ENCODE results near the gene ADAT1.

The ADAT1 gene

DNA sequence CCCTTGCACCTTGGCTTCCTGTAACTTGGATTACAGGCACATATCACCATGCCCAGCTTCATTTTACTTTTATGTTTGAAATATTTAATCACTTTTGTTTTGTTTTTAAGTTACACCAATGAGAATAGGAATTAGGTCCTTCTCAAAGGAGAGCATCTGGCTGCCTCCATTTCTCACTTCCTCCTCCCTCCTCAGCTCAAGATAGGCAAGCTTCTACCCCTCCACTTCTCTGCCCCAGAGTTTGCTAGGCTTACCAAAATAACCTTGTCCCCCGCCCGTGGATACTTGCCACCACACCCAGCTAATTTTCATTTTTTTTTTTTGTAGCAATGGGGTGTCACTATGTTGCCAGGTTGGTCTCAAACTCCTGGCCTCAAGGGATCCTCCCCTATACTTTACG lies 39.0 kb downstream of the ADAT1 start:
- Histone ChIP-seq H3K27me3 (ENCODE audit: control insufficient read depth in 1 of 2, insufficient read depth in 1 of 2, low read length in 2 of 2) (no peaks in the 10 kb centered on the region), H3K4me1 (ENCODE audit: control insufficient read depth, insufficient read depth, low read depth, low read length) (no peaks in the 10 kb centered on the region)

DNA sequence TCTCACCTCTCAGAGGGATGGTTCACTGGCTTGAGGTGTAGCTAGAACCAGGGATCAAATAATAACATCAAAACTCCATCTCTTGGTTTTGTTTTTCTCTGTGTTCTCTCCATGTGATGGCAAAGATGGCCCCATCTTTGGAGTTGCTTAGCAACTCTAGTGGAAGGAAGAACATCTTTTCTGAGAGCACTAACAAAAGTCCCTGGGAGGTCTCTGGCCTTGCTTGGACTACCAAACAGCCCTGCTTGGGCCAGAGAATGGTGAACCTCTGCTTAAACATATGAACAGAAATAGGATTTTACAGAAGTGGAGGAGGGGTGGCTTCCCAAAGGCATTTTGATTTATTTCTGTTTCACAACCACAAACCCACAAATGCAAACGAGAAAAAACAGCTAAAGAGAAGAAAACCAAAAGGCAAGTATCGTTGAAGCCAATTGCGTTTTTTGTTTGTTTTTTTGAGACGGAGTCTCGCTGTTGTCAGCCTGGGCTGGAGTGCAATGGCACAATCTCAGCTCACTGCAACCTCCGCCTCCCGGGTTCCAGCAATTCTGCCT lies 43.7 kb downstream of the ADAT1 start:
- Histone ChIP-seq H4K91ac (ENCODE audit: low read length) (no peak overlapping the region), H2BK15ac (ENCODE audit: low read depth, poor library complexity, severe bottlenecking) (no peak overlapping the region), H3K79me1 (replicated peaks; ENCODE audit: low read length, poor library complexity, severe bottlenecking) (peaks cover 18% of the 10 kb centered on the region), H3K4ac (ENCODE audit: low read depth in 1 of 2, low read length in 2 of 2) (no peak overlapping the region), H2AK5ac (ENCODE audit: low read length, severe bottlenecking) (no peak overlapping the region), H3K27me3 (ENCODE audit: control insufficient read depth in 1 of 2, insufficient read depth in 1 of 2, low read length in 2 of 2) (no peaks in the 10 kb centered on the region), H3K14ac (ENCODE audit: low read length in 2 of 2) (no peak overlapping the region), H2BK5ac (ENCODE audit: low read depth, low read length, poor library complexity, severe bottlenecking) (no peak overlapping the region), H3K4me3 (ENCODE audit: insufficient read depth in 1 of 2, low read depth in 1 of 2, low read length in 2 of 2) (no peak overlapping the region), H3K23ac (ENCODE audit: low read length in 2 of 2) (no peak overlapping the region), H3K27ac (ENCODE audit: low read length, poor library complexity, severe bottlenecking) (no peak overlapping the region), H2BK12ac (ENCODE audit: low read length in 2 of 2) (no peak overlapping the region), H3K4me2 (ENCODE audit: low read length, poor library complexity, severe bottlenecking) (no peak overlapping the region), H4K8ac (ENCODE audit: low read length) (no peak overlapping the region), H2BK120ac (ENCODE audit: low read depth, low read length) (no peak overlapping the region), H3K9me3 (ENCODE audit: control insufficient read depth, low read length) (no peaks in the 10 kb centered on the region), H2AFZ (ENCODE audit: low read depth, low read length) (no peak overlapping the region), H3K18ac (ENCODE audit: low read depth in 1 of 2, low read length in 2 of 2) (no peak overlapping the region), H3K4me1 (ENCODE audit: control insufficient read depth, insufficient read depth, low read depth, low read length) (no peaks in the 10 kb centered on the region), H3K9ac (ENCODE audit: low read length) (no peak overlapping the region), H3K36me3 (ENCODE audit: control insufficient read depth in 1 of 2, insufficient read depth in 2 of 2, low read depth in 1 of 2, low read length in 2 of 2) (peaks cover 28 to 60% of the 10 kb centered on the region in 2 experiments)
- 93% methylated on average over 7 of the region's 7 CpGs for WGBS
- no peak for DNase-seq

More for the DNA sequence above, 39.0 kb downstream of the ADAT1 start:
- Histone ChIP-seq H3K36me3 (ENCODE audit: control insufficient read depth in 1 of 2, insufficient read depth in 2 of 2, low read depth in 1 of 2, low read length in 2 of 2) (peaks cover 12 to 26% of the 10 kb centered on the region in 2 experiments), H3K4me3 (ENCODE audit: insufficient read depth in 1 of 2, low read depth in 1 of 2, low read length in 2 of 2) (no peak overlapping the region), H2BK5ac (ENCODE audit: low read depth, low read length, poor library complexity, severe bottlenecking) (no peak overlapping the region), H3K9ac (ENCODE audit: low read length) (no peak overlapping the region), H3K23ac (ENCODE audit: low read length in 2 of 2) (no peak overlapping the region), H3K18ac (ENCODE audit: low read depth in 1 of 2, low read length in 2 of 2) (no peak overlapping the region), H3K79me1 (replicated peaks; ENCODE audit: low read length, poor library complexity, severe bottlenecking) (peaks cover 2% of the 10 kb centered on the region), H2AK5ac (ENCODE audit: low read length, severe bottlenecking) (no peak overlapping the region), H3K4me2 (ENCODE audit: low read length, poor library complexity, severe bottlenecking) (no peak overlapping the region), H4K91ac (ENCODE audit: low read length) (no peak overlapping the region), H3K9me3 (ENCODE audit: control insufficient read depth, low read length) (no peaks in the 10 kb centered on the region), H2BK12ac (ENCODE audit: low read length in 2 of 2) (no peak overlapping the region), H2BK15ac (ENCODE audit: low read depth, poor library complexity, severe bottlenecking) (no peak overlapping the region), H3K27ac (ENCODE audit: low read length, poor library complexity, severe bottlenecking) (no peak overlapping the region), H2AFZ (ENCODE audit: low read depth, low read length) (no peak overlapping the region), H3K14ac (ENCODE audit: low read length in 2 of 2) (no peak overlapping the region), H4K8ac (ENCODE audit: low read length) (no peak overlapping the region), H3K4ac (ENCODE audit: low read depth in 1 of 2, low read length in 2 of 2) (no peak overlapping the region), H2BK120ac (ENCODE audit: low read depth, low read length) (no peak overlapping the region)
- 88% methylated on average over 3 of the region's 3 CpGs for WGBS
- no peak for DNase-seq

DNA sequence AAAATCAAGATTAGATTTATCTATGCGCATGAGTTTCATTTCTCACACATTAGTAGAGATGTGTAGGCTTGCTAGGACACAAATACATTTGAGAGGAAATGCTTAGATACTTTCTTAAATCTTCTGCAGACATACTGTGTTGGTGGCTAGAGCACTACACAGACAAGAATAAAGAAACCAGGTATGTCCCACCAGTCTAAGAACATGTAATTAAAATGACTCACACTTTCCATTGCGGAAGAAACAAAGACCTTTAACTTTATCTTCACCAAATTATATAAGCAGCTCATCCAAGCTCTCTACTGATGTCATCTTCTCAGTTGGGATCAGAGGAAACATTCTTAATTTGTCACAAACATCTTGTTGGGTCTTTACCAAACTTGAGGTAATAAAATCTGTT lies 44.4 kb downstream of the ADAT1 start:
- Histone ChIP-seq H2BK15ac (ENCODE audit: low read depth, poor library complexity, severe bottlenecking) (no peak overlapping the region), H3K4me3 (ENCODE audit: insufficient read depth in 1 of 2, low read depth in 1 of 2, low read length in 2 of 2) (no peak overlapping the region), H4K8ac (ENCODE audit: low read length) (no peak overlapping the region), H2BK5ac (ENCODE audit: low read depth, low read length, poor library complexity, severe bottlenecking) (no peak overlapping the region), H2AFZ (ENCODE audit: low read depth, low read length) (no peak overlapping the region), H3K4me1 (ENCODE audit: control insufficient read depth, insufficient read depth, low read depth, low read length) (no peaks in the 10 kb centered on the region), H2BK12ac (ENCODE audit: low read length in 2 of 2) (no peak overlapping the region), H3K36me3 (ENCODE audit: control insufficient read depth in 1 of 2, insufficient read depth in 2 of 2, low read depth in 1 of 2, low read length in 2 of 2) (peaks cover 33 to 66% of the 10 kb centered on the region in 2 experiments), H3K9me3 (ENCODE audit: control insufficient read depth, low read length) (no peaks in the 10 kb centered on the region), H2AK5ac (ENCODE audit: low read length, severe bottlenecking) (no peak overlapping the region), H3K9ac (ENCODE audit: low read length) (no peak overlapping the region), H3K18ac (ENCODE audit: low read depth in 1 of 2, low read length in 2 of 2) (no peak overlapping the region), H4K91ac (ENCODE audit: low read length) (no peak overlapping the region), H3K27me3 (ENCODE audit: control insufficient read depth in 1 of 2, insufficient read depth in 1 of 2, low read length in 2 of 2) (no peaks in the 10 kb centered on the region), H3K14ac (ENCODE audit: low read length in 2 of 2) (no peak overlapping the region), H2BK120ac (ENCODE audit: low read depth, low read length) (no peak overlapping the region), H3K79me1 (replicated peaks; ENCODE audit: low read length, poor library complexity, severe bottlenecking) (peaks cover 23% of the 10 kb centered on the region), H3K27ac (ENCODE audit: low read length, poor library complexity, severe bottlenecking) (no peak overlapping the region), H3K4ac (ENCODE audit: low read depth in 1 of 2, low read length in 2 of 2) (no peak overlapping the region), H3K23ac (ENCODE audit: low read length in 2 of 2) (no peak overlapping the region), H3K4me2 (ENCODE audit: low read length, poor library complexity, severe bottlenecking) (no peak overlapping the region)
- WGBS: 100% methylated on average over 1 of the region's 2 CpGs
- no peak for DNase-seq

DNA sequence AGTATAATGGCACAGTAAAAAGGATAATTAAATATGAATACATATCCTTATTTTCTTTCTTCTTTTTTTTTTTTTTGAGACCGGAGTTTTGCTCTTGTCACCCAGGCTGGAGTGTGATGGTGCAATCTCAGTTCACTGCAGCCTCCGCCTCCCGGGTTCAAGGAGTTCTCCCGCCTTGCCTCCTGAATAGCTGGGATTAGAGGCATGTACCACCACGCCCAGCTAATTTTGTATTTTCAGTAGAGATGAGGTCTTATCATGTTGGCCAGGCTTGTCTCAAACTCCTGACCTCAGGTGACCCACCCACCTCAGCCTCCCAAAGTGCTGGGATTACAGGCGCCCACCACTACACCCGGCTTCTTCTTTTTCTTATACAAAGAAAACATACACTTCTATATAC lies 44.9 kb downstream of the ADAT1 start:
- H3K4me3 ChIP-seq (ENCODE audit: insufficient read depth in 1 of 2, low read depth in 1 of 2, low read length in 2 of 2): no peak overlapping the region
- no peak overlapping the region for H3K18ac ChIP-seq (ENCODE audit: low read depth in 1 of 2, low read length in 2 of 2)
- no peak overlapping the region for H2BK12ac ChIP-seq (ENCODE audit: low read length in 2 of 2)
- H2BK5ac ChIP-seq (ENCODE audit: low read depth, low read length, poor library complexity, severe bottlenecking): no peak overlapping the region
- H3K9ac ChIP-seq (ENCODE audit: low read length): no peak overlapping the region
- DNase-seq: no peak
- no peak overlapping the region for H3K27ac ChIP-seq (ENCODE audit: low read length, poor library complexity, severe bottlenecking)
- no peak overlapping the region for H2BK120ac ChIP-seq (ENCODE audit: low read depth, low read length)
- no peak overlapping the region for H2AFZ ChIP-seq (ENCODE audit: low read depth, low read length)
- no peak overlapping the region for H2AK5ac ChIP-seq (ENCODE audit: low read length, severe bottlenecking)
- WGBS: 88% methylated on average over 5 of the region's 7 CpGs
- no peak overlapping the region for H3K4ac ChIP-seq (ENCODE audit: low read depth in 1 of 2, low read length in 2 of 2)
- H3K9me3 ChIP-seq (ENCODE audit: control insufficient read depth, low read length): no peaks in the 10 kb centered on the region
- H3K27me3 ChIP-seq (ENCODE audit: control insufficient read depth in 1 of 2, insufficient read depth in 1 of 2, low read length in 2 of 2): no peaks in the 10 kb centered on the region
- peaks cover 36 to 72% of the 10 kb centered on the region in 2 experiments for H3K36me3 ChIP-seq (ENCODE audit: control insufficient read depth in 1 of 2, insufficient read depth in 2 of 2, low read depth in 1 of 2, low read length in 2 of 2)
- H3K79me1 ChIP-seq (replicated peaks; ENCODE audit: low read length, poor library complexity, severe bottlenecking): peaks cover 27% of the 10 kb centered on the region
- no peak overlapping the region for H4K91ac ChIP-seq (ENCODE audit: low read length)
- H4K8ac ChIP-seq (ENCODE audit: low read length): no peak overlapping the region
- no peaks in the 10 kb centered on the region for H3K4me1 ChIP-seq (ENCODE audit: control insufficient read depth, insufficient read depth, low read depth, low read length)
- no peak overlapping the region for H2BK15ac ChIP-seq (ENCODE audit: low read depth, poor library complexity, severe bottlenecking)
- H3K4me2 ChIP-seq (ENCODE audit: low read length, poor library complexity, severe bottlenecking): no peak overlapping the region
- H3K14ac ChIP-seq (ENCODE audit: low read length in 2 of 2): no peak overlapping the region
- H3K23ac ChIP-seq (ENCODE audit: low read length in 2 of 2): no peak overlapping the region
